Measurements from ENCODE around the gene XPC.
"Not testable (repeated sequence)": the region's sequence is repeated elsewhere in the genome, so short reads cannot be mapped to it uniquely, and the experiment has no call there.

XPC gene

GRCh38 chr3:14178247-14179113 is at the start of gene XPC, which contains the start of gene LSM3:
Gene XPC, minus strand, starts transcription at chr3:14178601. Its CDS starts 33 bp downstream, at chr3:14178568.
Gene LSM3, plus strand, starts transcription at chr3:14178817. Its CDS starts 44 bp downstream, at chr3:14178861.
- DNase-seq (ENCODE audit: low spot score): peak; percentile 100

- no peak for DNase-seq (ENCODE audit: low spot score)
Measured at GRCh38 chr3:14227856-14228255, 49.5 kb upstream of the XPC start.

GRCh38 chr3:14226351-14226750 is 48.0 kb upstream of the XPC start:
- DNase-seq (ENCODE audit: low spot score): not testable (repeated sequence)

- DNase-seq (ENCODE audit: low spot score): no peak
Measured at GRCh38 chr3:14225421-14225820, 47.0 kb upstream of the XPC start.

- DNase-seq (ENCODE audit: low spot score): no peak
Measured at GRCh38 chr3:14224895-14225294, 46.5 kb upstream of the XPC start.

DNA sequence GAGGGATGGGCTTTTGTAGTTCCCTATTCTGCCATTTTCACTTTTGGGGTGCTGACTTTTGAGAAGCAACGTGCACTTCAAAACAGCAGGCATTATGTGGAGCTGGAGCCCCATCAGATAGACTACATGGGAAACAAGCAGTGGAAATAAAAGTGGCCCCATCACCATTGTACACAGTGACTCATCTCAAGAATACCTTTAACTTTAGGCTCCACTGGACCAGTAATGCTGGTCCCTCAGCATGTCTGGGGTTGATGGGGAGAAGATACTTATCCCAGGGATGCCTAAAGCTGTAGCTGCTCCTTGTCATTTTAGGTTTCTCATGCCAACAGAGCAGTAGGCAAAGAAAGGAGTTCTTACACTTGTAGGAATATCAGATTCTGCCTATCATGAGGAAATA is 45.2 kb upstream of the XPC start:
- DNase-seq (ENCODE audit: low spot score): no peak

- DNase-seq (ENCODE audit: low spot score): no peak
Measured at GRCh38 chr3:14222900-14223594, 44.6 kb upstream of the XPC start.

DNA sequence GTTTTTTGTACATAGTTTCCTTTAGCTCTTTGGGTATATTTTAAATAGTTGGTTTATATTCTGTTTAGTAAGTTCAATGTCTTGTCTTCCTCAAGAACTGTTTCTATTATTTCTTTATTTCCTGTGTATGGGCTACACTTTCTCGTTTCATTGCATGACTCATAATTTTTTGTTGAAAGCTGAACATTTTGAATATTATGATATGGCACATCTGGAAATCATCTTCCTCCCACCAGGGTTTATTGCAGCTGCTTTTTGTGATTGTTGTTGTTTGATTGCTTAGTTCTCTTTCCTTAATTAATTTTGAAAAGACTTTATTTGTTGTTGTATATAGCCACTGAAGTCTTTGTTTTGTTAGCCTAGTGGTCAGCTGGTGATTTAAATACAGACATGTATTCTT is 44.1 kb upstream of the XPC start:
- no peak for DNase-seq (ENCODE audit: low spot score)

DNA sequence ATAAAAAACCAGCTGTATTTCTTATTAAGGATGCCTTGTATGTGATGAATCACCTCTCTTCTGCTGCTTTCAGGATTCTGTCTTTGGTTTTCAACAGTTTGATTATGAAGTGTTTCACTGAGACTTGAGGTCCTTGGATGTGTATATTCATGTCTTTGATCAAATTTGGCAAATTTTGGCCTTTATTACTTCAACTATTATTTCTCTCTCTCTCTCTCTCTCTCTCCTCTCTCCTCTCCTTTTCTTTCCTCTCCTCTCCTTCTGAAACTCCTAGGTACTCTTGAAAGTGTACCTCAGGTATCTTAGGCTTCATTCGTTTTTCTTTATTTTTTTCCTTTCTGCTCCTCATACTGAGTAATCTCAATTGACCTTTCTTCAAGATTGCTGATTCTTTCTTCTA is 43.5 kb upstream of the XPC start:
- no peak for DNase-seq (ENCODE audit: low spot score)

DNA sequence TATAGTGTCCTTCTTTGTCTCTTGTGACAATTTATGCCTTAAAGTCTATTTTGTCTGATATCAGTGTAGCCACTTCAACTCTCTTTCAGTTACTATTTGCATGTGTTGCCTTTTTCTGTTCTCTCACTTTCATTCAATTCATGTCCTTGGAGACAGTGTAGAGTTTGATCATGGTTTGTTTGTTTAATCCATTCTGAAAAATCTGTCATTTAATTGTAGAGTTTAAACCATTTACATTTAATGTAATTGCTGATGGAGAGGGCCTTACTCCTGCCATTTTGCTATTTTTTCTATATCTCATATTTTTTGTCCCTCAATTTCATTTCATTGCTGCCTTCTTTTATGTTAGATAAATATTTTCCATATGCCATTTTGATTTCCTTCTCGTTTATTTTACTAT is 42.5 kb upstream of the XPC start:
- no peak for DNase-seq (ENCODE audit: low spot score)

DNA sequence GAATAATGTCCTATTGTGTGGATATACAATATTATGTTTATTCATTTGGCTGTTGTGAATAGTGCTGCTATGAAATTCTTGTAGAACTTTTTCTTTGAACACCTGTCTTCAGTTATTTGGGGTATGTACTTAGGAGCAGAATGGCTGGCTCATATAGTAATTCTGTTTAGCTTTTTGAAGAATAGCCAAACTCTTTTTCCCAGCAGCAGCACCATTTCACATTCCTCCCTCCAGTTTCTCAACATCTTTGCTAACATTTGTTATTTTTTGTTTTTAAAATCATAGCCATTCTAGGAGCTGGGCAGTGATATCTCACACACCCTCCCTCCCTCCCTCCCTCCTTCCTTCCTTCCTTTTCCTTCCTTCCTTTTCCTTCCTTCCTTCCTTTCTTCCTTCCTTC is 40.0 kb upstream of the XPC start:
- DNase-seq (ENCODE audit: low spot score): no peak

- peak; percentile 88 for DNase-seq (ENCODE audit: low spot score)
Measured at GRCh38 chr3:14216257-14217048, 38.1 kb upstream of the XPC start.

- no peak for DNase-seq (ENCODE audit: low spot score)
Measured at GRCh38 chr3:14214764-14215163, 36.4 kb upstream of the XPC start.

GRCh38 chr3:14213066-14213774 is 34.8 kb upstream of the XPC start:
- no peak for DNase-seq (ENCODE audit: low spot score)

- DNase-seq (ENCODE audit: low spot score): no peak
Measured at GRCh38 chr3:14212032-14212431, 33.6 kb upstream of the XPC start.

GRCh38 chr3:14211621-14212020 is 33.2 kb upstream of the XPC start:
- DNase-seq (ENCODE audit: low spot score): peak; percentile 55

DNA sequence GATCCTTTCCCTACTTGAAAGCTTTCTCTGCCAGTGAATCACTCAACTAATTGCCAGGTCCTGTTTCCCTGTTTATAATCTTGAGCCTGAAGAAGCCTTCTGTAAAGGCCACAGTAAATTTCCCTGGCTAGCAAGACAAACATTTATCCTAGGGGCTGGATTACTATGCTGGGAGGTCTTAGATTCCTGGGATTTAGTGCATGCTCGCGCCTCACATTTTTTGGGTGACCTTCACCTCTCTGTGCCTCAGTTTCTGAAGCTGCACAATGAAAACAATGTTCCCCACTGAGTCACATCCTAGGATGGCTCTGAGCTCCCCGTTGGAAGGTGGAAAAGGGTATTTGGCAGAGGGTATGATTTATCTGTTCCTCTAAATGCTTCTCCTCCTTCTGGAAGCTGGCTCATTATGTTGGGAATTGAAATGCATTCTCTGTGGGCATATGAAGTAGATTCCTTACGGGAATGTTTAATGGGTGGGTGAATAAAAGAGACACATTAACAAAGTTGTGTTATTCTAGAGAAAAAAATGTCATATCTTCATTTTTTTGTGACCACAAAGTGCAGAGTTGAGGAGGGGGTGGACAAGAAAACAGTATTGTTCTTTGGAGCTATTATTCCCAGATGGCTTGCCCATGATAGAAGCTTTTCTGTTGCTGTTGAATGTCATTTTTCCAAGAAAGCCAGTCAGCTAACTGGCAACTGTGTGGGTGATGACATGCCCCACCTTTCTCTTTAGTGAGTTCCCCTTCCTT is 32.6 kb upstream of the XPC start:
- no peak for DNase-seq (ENCODE audit: low spot score)

- DNase-seq (ENCODE audit: low spot score): no peak
Measured at GRCh38 chr3:14210290-14210688, 31.9 kb upstream of the XPC start.

DNA sequence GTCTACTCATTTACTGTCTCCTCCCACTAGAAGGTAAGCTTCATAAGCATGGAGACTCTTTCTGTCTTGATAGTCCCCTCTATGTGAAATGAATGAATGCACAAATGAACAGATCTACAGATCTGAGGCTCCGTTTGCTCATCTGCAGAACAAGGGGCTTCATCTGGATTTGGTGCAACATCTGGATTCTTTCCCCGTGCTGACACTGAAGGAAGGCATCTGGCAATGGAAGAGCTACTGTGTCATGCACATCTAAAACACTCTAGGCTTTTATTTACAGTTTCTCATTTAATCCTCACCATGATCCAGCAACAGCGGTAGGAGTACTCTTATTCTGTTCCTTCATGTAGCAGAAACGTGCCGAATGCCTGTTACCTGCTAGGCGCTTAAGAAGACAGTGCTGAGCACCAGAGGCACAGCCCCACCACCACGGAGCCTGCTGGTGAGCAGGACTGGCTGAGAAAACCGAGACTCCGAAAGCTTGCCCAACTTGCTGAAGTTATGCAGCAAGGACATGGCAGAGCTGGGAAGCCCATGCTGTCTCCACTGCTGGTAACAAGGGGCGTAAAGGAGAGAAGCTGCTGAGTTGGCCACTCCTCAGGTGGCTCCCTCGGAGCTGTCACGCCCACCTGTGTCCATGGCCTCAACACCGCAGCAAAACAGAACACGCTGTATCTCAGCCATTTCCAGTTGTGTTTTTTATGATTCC is 31.3 kb upstream of the XPC start:
- no peak for DNase-seq (ENCODE audit: low spot score)

DNA sequence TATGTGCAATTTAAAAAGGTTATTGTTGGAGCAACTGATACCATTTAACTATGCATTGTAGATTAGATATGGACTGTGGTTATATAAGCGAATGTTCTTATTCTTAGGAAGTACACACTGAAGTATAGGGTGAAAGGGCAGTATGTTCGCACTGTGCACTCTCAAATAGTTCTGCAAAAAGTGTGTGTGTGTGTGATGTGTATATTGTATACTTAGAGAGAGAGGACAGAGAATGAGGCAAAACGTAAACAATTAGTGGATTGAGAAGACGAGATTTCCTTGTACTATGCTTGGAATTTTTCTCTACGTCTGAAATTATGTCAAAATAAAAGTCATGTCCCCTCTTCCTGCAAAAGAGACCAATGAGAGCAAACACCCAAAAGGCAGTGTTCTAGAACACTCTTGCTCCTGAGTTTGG is 30.6 kb upstream of the XPC start:
- DNase-seq (ENCODE audit: low spot score): no peak

Data from pons (tissue), 1 donor.